ENCODE data around the gene KCNH4.
"Not testable (repeated sequence)": the region's sequence is repeated elsewhere in the genome, so short reads cannot be mapped to it uniquely, and the experiment has no call there.

- TF ChIP-seq, protein P1, sequence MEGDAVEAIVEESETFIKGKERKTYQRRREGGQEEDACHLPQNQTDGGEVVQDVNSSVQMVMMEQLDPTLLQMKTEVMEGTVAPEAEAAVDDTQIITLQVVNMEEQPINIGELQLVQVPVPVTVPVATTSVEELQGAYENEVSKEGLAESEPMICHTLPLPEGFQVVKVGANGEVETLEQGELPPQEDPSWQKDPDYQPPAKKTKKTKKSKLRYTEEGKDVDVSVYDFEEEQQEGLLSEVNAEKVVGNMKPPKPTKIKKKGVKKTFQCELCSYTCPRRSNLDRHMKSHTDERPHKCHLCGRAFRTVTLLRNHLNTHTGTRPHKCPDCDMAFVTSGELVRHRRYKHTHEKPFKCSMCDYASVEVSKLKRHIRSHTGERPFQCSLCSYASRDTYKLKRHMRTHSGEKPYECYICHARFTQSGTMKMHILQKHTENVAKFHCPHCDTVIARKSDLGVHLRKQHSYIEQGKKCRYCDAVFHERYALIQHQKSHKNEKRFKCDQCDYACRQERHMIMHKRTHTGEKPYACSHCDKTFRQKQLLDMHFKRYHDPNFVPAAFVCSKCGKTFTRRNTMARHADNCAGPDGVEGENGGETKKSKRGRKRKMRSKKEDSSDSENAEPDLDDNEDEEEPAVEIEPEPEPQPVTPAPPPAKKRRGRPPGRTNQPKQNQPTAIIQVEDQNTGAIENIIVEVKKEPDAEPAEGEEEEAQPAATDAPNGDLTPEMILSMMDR (conservative IDR thresholded peaks at IDR 0.05; ENCODE audit: low read depth, low read length) = not testable (repeated sequence)
- not testable (repeated sequence) for TF ChIP-seq EZH2 (IDR thresholded peaks at IDR 0.05; ENCODE audit: borderline replicate concordance, low read depth, low read length, poor library complexity, severe bottlenecking)
These were observed 31.0 kb upstream of the KCNH4 start for GRCh38 chr17:42211921-42212341.
